Kidney epithelial cell (primary cell): ENCODE data around the gene GP1BB. TPM values are rescaled to one million over a fixed set of nuclear protein-coding genes. Genes with fewer than 3 reads are reported as not detected.
A peak's percentile ranks its signal among the peaks of the same experiment; 100 is the strongest.

ENCODE experiments used
- DNase-seq: peaks from one replicate; pipeline ENCODE4 v3.0.0-alpha.2; 2010; ENCODE audit warnings: low read depth
- H3K27me3 ChIP-seq: 2 replicates; pipeline ENCODE4 v1.6.0; 2011; ENCODE audit warnings: low read length; ENCODE audit not compliant: control insufficient read depth, insufficient read depth
- H3K36me3 ChIP-seq: 2 replicates; pipeline ENCODE4 v1.5.1; 2011; ENCODE audit warnings: low read length; ENCODE audit not compliant: control insufficient read depth, insufficient read depth
- H3K4me3 ChIP-seq: 2 replicates; pipeline ENCODE4 v1.5.1; 2011; ENCODE audit warnings: low read depth, mild to moderate bottlenecking, control low read depth, low read length
- CTCF ChIP-seq: IDR thresholded peaks from 2 replicates; pipeline ENCODE4 v1.5.1; 2011; ENCODE audit warnings: mild to moderate bottlenecking, moderate library complexity, low read length, control low read depth, inconsistent platforms; ENCODE audit not compliant: insufficient read depth, poor library complexity, severe bottlenecking
- total RNA-seq: library from RNA; depleted of rRNA; stranded (reverse); fragments of >200 nt; gene quantifications from 2 replicates; pipeline ENCODE4 v1.2.3, GENCODE V29; 2015

Gene GP1BB
- total RNA-seq, 1 donor from 2014 or later, result 0.50 TPM

- TF ChIP-seq CTCF, result peak; percentile 30
- H3K27me3 ChIP-seq, result peaks cover 94% of the 10 kb centered on the region
- no peak overlapping the region for H3K4me3 ChIP-seq
- no peak for DNase-seq
- no peaks in the 10 kb centered on the region for H3K36me3 ChIP-seq
These were observed 43.4 kb downstream of the GP1BB start for GRCh38 chr22:19766511-19767426.

- no peak for DNase-seq
- no peak for TF ChIP-seq CTCF
- Histone ChIP-seq H3K4me3 (no peak overlapping the region), H3K36me3 (no peaks in the 10 kb centered on the region), H3K27me3 (peaks cover 88% of the 10 kb centered on the region)
These were observed 44.3 kb downstream of the GP1BB start for GRCh38 chr22:19767427-19768341.

DNA sequence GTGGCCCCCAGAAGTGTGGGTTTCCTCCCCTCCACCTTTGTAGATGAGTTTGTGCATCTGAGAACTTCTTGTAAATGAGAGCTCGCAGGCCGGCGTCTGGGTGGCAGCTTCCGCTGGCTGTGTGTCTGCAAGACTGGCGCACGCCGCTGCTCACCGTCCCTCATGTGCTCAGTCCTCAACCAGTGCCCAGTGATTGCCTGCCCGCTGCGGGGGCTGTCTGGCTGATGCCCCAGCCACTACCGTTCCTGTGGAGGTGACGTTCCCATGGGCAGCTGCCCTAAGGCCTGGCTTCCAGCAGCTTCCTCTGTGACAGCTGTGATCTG, 46.0 kb downstream of the GP1BB start:
- Histone ChIP-seq H3K36me3 (no peaks in the 10 kb centered on the region), H3K27me3 (peaks cover 81% of the 10 kb centered on the region), H3K4me3 (no peak overlapping the region)
- no peak for TF ChIP-seq CTCF
- DNase-seq, result no peak

DNA sequence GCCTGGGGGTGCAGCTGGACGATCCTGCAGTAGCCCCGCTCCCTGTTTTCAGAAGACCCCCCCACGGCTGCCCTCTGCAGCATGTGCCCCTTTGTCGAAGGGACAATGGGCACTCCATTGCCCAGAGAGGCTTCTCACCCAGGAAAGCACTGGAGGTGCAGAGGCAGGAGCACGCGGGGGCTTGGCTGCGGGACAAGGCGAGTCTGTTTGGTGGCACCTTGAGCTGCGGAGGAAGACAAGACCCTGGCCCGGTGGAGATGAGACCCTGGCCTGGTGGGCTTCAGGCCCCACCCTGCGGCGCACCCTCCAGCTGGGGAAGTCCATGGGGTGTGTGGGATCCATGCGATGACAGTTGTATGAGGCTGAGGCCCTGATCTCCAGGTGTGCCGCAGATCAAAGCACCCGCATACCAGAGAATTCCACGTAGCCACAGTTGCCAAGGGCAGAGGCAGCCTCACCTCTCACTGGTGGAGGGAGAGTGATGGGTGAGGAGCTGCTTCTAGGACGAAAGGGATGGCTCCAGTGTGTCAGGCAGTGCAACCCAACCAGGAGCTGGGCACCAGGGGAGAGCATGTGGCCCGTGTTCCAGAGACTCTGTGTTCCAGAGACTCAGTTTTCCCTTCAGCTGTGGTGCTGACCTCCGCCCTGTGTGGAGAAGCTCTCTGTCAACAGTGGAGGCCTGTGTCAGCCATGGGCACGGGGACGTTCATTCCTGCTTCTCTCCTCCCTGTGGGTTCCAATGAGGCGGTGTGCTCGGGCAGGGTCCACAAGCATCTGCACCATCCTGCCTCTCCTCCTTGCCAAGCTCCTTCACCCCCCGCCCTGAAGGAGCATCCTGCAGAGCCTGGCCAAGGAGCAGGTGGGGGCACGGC, 47.2 kb downstream of the GP1BB start:
- Histone ChIP-seq H3K4me3 (no peak overlapping the region), H3K27me3 (peaks cover 71% of the 10 kb centered on the region), H3K36me3 (no peaks in the 10 kb centered on the region)
- TF ChIP-seq CTCF, result no peak
- no peak for DNase-seq

DNA sequence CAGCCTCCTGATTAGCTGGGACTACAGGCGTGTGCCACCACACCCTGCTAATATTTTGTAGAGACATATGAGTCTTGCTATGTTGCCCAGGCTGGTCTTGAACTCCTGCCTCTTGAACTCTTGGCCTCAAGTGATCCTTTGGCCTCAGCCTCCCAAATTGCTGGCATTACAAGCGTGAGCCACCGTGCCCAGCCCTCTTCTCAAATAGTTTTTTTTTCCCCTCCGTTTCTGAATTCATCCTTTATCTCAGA, 49.0 kb downstream of the GP1BB start:
- no peak for TF ChIP-seq CTCF
- no peaks in the 10 kb centered on the region for H3K36me3 ChIP-seq
- H3K27me3 ChIP-seq, result peaks cover 55% of the 10 kb centered on the region
- DNase-seq, result no peak
- H3K4me3 ChIP-seq, result no peak overlapping the region
